Cortex of kidney (tissue), 1 donor: ENCODE data around the gene DCHS1.

ENCODE experiments used
- DNase-seq: peaks from one replicate; lab custom pipeline; 2025; lab: John Stamatoyannopoulos, UW

DCHS1 gene

GRCh38 chr11:6627762-6628241 lies 27.8 kb downstream of the DCHS1 start:
- DNase-seq, result no peak

GRCh38 chr11:6626971-6627761 lies 28.4 kb downstream of the DCHS1 start:
- DNase-seq, result no peak

- no peak for DNase-seq
These were observed 29.7 kb downstream of the DCHS1 start for GRCh38 chr11:6625832-6626420.

GRCh38 chr11:6625156-6625831 lies 30.3 kb downstream of the DCHS1 start:
- DNase-seq, result no peak

- DNase-seq, result no peak
These were observed 31.9 kb downstream of the DCHS1 start for GRCh38 chr11:6623391-6624363.

- no peak for DNase-seq
These were observed 33.1 kb downstream of the DCHS1 start for GRCh38 chr11:6622261-6623171.

- DNase-seq, result no peak
These were observed 33.8 kb downstream of the DCHS1 start for GRCh38 chr11:6621711-6622211.

GRCh38 chr11:6620636-6621035 lies 35.0 kb downstream of the DCHS1 start:
- DNase-seq, result no peak

GRCh38 chr11:6619004-6619745 lies 36.4 kb downstream of the DCHS1 start, which contains the start of gene TPP1:
Gene TPP1 (minus strand): TSS chr11:6619422. CDS start chr11:6619400, 22 bp downstream.
- DNase-seq, result no peak

- no peak for DNase-seq
These were observed 37.2 kb downstream of the DCHS1 start for GRCh38 chr11:6618117-6619003.

- no peak for DNase-seq
These were observed 38.3 kb downstream of the DCHS1 start for GRCh38 chr11:6617315-6617781.

- no peak for DNase-seq
These were observed 38.9 kb downstream of the DCHS1 start for GRCh38 chr11:6616596-6617250.

GRCh38 chr11:6615882-6616585 lies 39.6 kb downstream of the DCHS1 start:
- no peak for DNase-seq

GRCh38 chr11:6615046-6615445 lies 40.6 kb downstream of the DCHS1 start:
- no peak for DNase-seq

GRCh38 chr11:6614446-6614845 lies 41.2 kb downstream of the DCHS1 start:
- no peak for DNase-seq

GRCh38 chr11:6613496-6613895 lies 42.1 kb downstream of the DCHS1 start:
- DNase-seq, result no peak
